Right forelimb (tissue), 1 donor: ENCODE data around the gene CDX2.

Experiments
- DNase-seq: peaks from one replicate; pipeline ENCODE4 v3.0.0-alpha.2; 2018

The CDX2 gene

GRCh38 chr13:27915301-27916207 is 53.6 kb downstream of the CDX2 start:
- no peak for DNase-seq

DNA sequence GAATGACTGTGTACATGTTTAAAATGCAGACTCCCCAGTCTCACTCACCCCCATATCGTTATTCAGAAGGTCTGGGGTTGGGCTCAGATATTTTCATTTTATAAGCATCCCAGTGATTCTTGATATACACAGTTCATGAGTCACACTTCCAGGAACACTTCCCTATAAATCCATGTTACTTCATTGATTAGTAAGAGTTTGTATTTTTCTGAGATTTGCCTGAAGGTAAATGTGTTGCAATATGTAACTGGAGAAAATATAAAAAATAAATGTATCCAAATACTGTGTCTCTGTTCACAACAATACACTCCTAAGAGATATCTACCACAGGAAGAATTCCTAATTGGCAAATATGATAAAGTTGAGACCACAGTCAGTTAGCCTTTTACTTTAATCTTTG is 56.0 kb downstream of the CDX2 start:
- DNase-seq, result no peak

GRCh38 chr13:27911521-27911920 is 57.6 kb downstream of the CDX2 start:
- DNase-seq, result no peak
